DOHH2 (cell line): ENCODE results near the gene DNAJC17.

Experiments
- H3F3A ChIP-seq: fragments of 200-600 bp; sonication (generic), shearing (Covaris generic); 2 replicates; pipeline ENCODE4 v1.6.0; 2016; ENCODE audit warnings: antibody characterized with exemption, mild to moderate bottlenecking; ENCODE audit not compliant: control insufficient read depth, insufficient read depth
- H3K27ac ChIP-seq: fragments of 200-600 bp; sonication (generic); 2 replicates; pipeline ENCODE4 v1.5.1; 2014; ENCODE audit warnings: low read depth, mild to moderate bottlenecking, low read length, moderate library complexity
- H3K27me3 ChIP-seq: fragments of 200-600 bp; sonication (generic); 2 replicates; pipeline ENCODE4 v1.6.1; 2014; ENCODE audit warnings: mild to moderate bottlenecking, low read length, mixed read lengths; ENCODE audit not compliant: control insufficient read depth
- H3K36me3 ChIP-seq: fragments of 200-600 bp; sonication (generic); 2 replicates; pipeline ENCODE4 v1.6.1; 2014; ENCODE audit warnings: mild to moderate bottlenecking, low read length, moderate library complexity, mixed read lengths; ENCODE audit not compliant: control insufficient read depth
- H3K4me1 ChIP-seq: fragments of 200-600 bp; sonication (generic); 2 replicates; pipeline ENCODE4 v1.6.1; 2014; ENCODE audit warnings: mild to moderate bottlenecking, low read length, mixed read lengths; ENCODE audit not compliant: control insufficient read depth
- H3K4me2 ChIP-seq: fragments of 200-600 bp; sonication (generic); 2 replicates; pipeline ENCODE4 v1.6.0; 2014; ENCODE audit warnings: mild to moderate bottlenecking, low read length, moderate library complexity
- H3K4me3 ChIP-seq: fragments of 200-600 bp; sonication (generic); 2 replicates; pipeline ENCODE4 v1.5.1; 2014; ENCODE audit warnings: mild to moderate bottlenecking, low read length, mixed read lengths
- H3K79me2 ChIP-seq: fragments of 200-600 bp; sonication (generic); 2 replicates; pipeline ENCODE4 v1.6.1; 2014; ENCODE audit warnings: mild to moderate bottlenecking, low read length, mixed read lengths; ENCODE audit not compliant: control insufficient read depth
- H3K9me2 ChIP-seq: fragments of 200-600 bp; sonication (generic); replicated peaks from 2 replicates; pipeline ENCODE4 v1.6.1; 2014; ENCODE audit warnings: mild to moderate bottlenecking, low read length, mixed read lengths; ENCODE audit not compliant: control insufficient read depth
- H3K9me3 ChIP-seq: fragments of 200-600 bp; sonication (generic); 2 replicates; pipeline ENCODE4 v1.6.1; 2014; ENCODE audit warnings: antibody characterized with exemption, low read length, mixed read lengths; ENCODE audit not compliant: control insufficient read depth, insufficient read depth
- H4K20me1 ChIP-seq: fragments of 200-600 bp; sonication (generic); 2 replicates; pipeline ENCODE4 v1.6.0; 2014; ENCODE audit warnings: low read depth, mild to moderate bottlenecking, antibody characterized with exemption, low read length, moderate library complexity; ENCODE audit not compliant: control insufficient read depth, insufficient read depth
- CTCF ChIP-seq: fragments of 200-600 bp; sonication (generic); IDR thresholded peaks from one replicate; pipeline ENCODE4 v1.5.1; 2014; ENCODE audit warnings: antibody characterized with exemption, mild to moderate bottlenecking, low read depth, low read length; ENCODE audit not compliant: poor library complexity, severe bottlenecking
- EZH2phosphoT487 ChIP-seq: fragments of 200-600 bp; sonication (generic); IDR thresholded peaks from 2 replicates; pipeline ENCODE4 v1.6.1; 2017; ENCODE audit warnings: borderline replicate concordance, mild to moderate bottlenecking, antibody characterized with exemption, low read length, moderate library complexity, mixed read lengths

DNAJC17 gene

GRCh38 chr15:40821195-40821594, 13.9 kb upstream of the DNAJC17 start:
- Histone ChIP-seq H3K4me1 (no peaks in the 10 kb centered on the region), H3K9me3 (no peaks in the 10 kb centered on the region), H3K36me3 (no peaks in the 10 kb centered on the region), H3K4me2 (no peak overlapping the region), H4K20me1 (no peaks in the 10 kb centered on the region), H3K9me2 (no peaks in the 10 kb centered on the region), H3K4me3 (no peak overlapping the region), H3K27me3 (peaks cover 10% of the 10 kb centered on the region), H3K79me2 (no peaks in the 10 kb centered on the region), H3K27ac (no peak overlapping the region), H3F3A (0 out of 2 replicates have a peak, but pooled peaks cover 2% of the 10 kb centered on the region)
- TF ChIP-seq CTCF (no peak), EZH2phosphoT487 (no peak)

- no peak overlapping the region for H3K27ac ChIP-seq
- H3K27me3 ChIP-seq: no peaks in the 10 kb centered on the region
- H3K9me2 ChIP-seq: no peaks in the 10 kb centered on the region
- no peak overlapping the region for H3K4me3 ChIP-seq
- 0 out of 2 replicates have a peak, but pooled peaks cover 2% of the 10 kb centered on the region for H3F3A ChIP-seq
- H3K36me3 ChIP-seq: peaks cover 5% of the 10 kb centered on the region; the same call in 1 of the 2 replicates
- H3K79me2 ChIP-seq: no peaks in the 10 kb centered on the region
- no peaks in the 10 kb centered on the region for H3K4me1 ChIP-seq
- no peaks in the 10 kb centered on the region for H3K9me3 ChIP-seq
- TF ChIP-seq CTCF (no peak), EZH2phosphoT487 (no peak)
- no peaks in the 10 kb centered on the region for H4K20me1 ChIP-seq
- no peak overlapping the region for H3K4me2 ChIP-seq
Measured at GRCh38 chr15:40819048-40819447, 11.8 kb upstream of the DNAJC17 start.

- Histone ChIP-seq H3K4me1 (no peaks in the 10 kb centered on the region), H3K9me3 (no peaks in the 10 kb centered on the region), H3K36me3 (peaks cover 21% of the 10 kb centered on the region), H3K4me2 (no peak overlapping the region), H3F3A (0 out of 2 replicates have a peak, but pooled peaks cover 2% of the 10 kb centered on the region), H3K27me3 (no peaks in the 10 kb centered on the region), H3K27ac (no peak overlapping the region), H3K9me2 (no peaks in the 10 kb centered on the region), H4K20me1 (no peaks in the 10 kb centered on the region), H3K4me3 (no peak overlapping the region), H3K79me2 (no peaks in the 10 kb centered on the region)
- TF ChIP-seq EZH2phosphoT487 (no peak), CTCF (no peak)
Measured at GRCh38 chr15:40815042-40815698, 7.9 kb upstream of the DNAJC17 start.
